Neural cell (in vitro differentiated cells): ENCODE measurements around the gene CHCHD3.

Experiments used
- CTCF ChIP-seq: fragments of 450-650 bp; IDR thresholded peaks from 2 replicates; pipeline ENCODE4 v1.5.1; 2014; ENCODE audit warnings: antibody characterized with exemption, mild to moderate bottlenecking, moderate library complexity; ENCODE audit not compliant: poor library complexity, severe bottlenecking
- EP300 ChIP-seq: fragments of 450-650 bp; conservative IDR thresholded peaks from 2 replicates; pipeline ENCODE4 v1.6.1; 2014; ENCODE audit warnings: antibody characterized with exemption, mild to moderate bottlenecking, moderate library complexity; ENCODE audit not compliant: poor library complexity, severe bottlenecking
- EZH2 ChIP-seq: fragments of 200-600, 300-800 bp; shearing (Covaris generic), sonication (generic); IDR thresholded peaks from 2 replicates; pipeline ENCODE4 v1.6.1; 2014; ENCODE audit warnings: antibody characterized with exemption, low read length, borderline replicate concordance, mild to moderate bottlenecking; ENCODE audit not compliant: insufficient read depth, poor library complexity, severe bottlenecking
- MXI1 ChIP-seq: fragments of 450-650 bp; conservative IDR thresholded peaks from 2 replicates; pipeline ENCODE4 v1.6.1; 2014; ENCODE audit warnings: antibody characterized with exemption, mild to moderate bottlenecking; ENCODE audit not compliant: poor library complexity, severe bottlenecking
- POLR2AphosphoS5 ChIP-seq: IDR thresholded peaks from 2 replicates; pipeline ENCODE4 v1.6.1; 2012
- REST ChIP-seq: IDR thresholded peaks from 2 replicates; pipeline ENCODE4 v1.6.1; 2012; ENCODE audit warnings: borderline replicate concordance
- SMC3 ChIP-seq: fragments of 450-650 bp; conservative IDR thresholded peaks from 2 replicates; pipeline ENCODE4 v1.6.1; 2014; ENCODE audit warnings: antibody characterized with exemption, mild to moderate bottlenecking, moderate library complexity; ENCODE audit not compliant: poor library complexity

- TF ChIP-seq CTCF (no peak), EZH2 (no peak), EP300 (no peak), POLR2AphosphoS5 (no peak), REST (no peak), MXI1 (no peak), SMC3 (no peak)
These were observed 45.6 kb downstream of the CHCHD3 start for GRCh38 chr7:133036289-133036688.
